ENCODE data around the gene DNAH6.

GRCh38 chr2:84527137-84528129, 11.1 kb downstream of the DNAH6 start:
- TF ChIP-seq POLR2A (IDR thresholded peaks at IDR 0.05), result no peak
- TF ChIP-seq CTCF (IDR thresholded peaks at IDR 0.05), result no peak

Measured in right lobe of liver (tissue), 4 donors.